ENCODE data around the gene ZBED3.
A peak's percentile ranks its signal among the peaks of the same experiment; 100 is the strongest.
"Not testable (repeated sequence)": the region's sequence is repeated elsewhere in the genome, so short reads cannot be mapped to it uniquely, and the experiment has no call there.

The ZBED3 gene

GRCh38 chr5:77086689-77087483, at the start of gene ZBED3:
ZBED3 (minus strand) TSS chr5:77087285; CDS start chr5:77077878, 9,407 bp downstream.
- Histone ChIP-seq H3K36me3 (ENCODE audit: control insufficient read depth, insufficient read depth, low read length) (no peaks in the 10 kb centered on the region), H3K9me3 (ENCODE audit: control insufficient read depth, low read length) (no peaks in the 10 kb centered on the region), H3K4me1 (ENCODE audit: control insufficient read depth, insufficient read depth, low read length) (peaks cover 9% of the 10 kb centered on the region), H3K4me3 (ENCODE audit: low read length) (peak within 1 kb of the TSS; percentile 78), H3K27me3 (ENCODE audit: control insufficient read depth, insufficient read depth, low read length) (no peaks in the 10 kb centered on the region), H3K9ac (ENCODE audit: low read length) (peak within 1 kb of the TSS; percentile 91)

GRCh38 chr5:77133061-77133758, 46.1 kb upstream of the ZBED3 start:
- H3K4me3 ChIP-seq (ENCODE audit: low read length): no peak overlapping the region
- H3K27me3 ChIP-seq (ENCODE audit: control insufficient read depth, insufficient read depth, low read length): no peaks in the 10 kb centered on the region
- no peaks in the 10 kb centered on the region for H3K9me3 ChIP-seq (ENCODE audit: control insufficient read depth, low read length)
- no peaks in the 10 kb centered on the region for H3K36me3 ChIP-seq (ENCODE audit: control insufficient read depth, insufficient read depth, low read length)
- H3K9ac ChIP-seq (ENCODE audit: low read length): no peak overlapping the region
- no peaks in the 10 kb centered on the region for H3K4me1 ChIP-seq (ENCODE audit: control insufficient read depth, insufficient read depth, low read length)

GRCh38 chr5:77131361-77131760, 44.3 kb upstream of the ZBED3 start:
- Histone ChIP-seq H3K4me1 (ENCODE audit: control insufficient read depth, insufficient read depth, low read length) (no peaks in the 10 kb centered on the region), H3K4me3 (ENCODE audit: low read length) (no peak overlapping the region), H3K36me3 (ENCODE audit: control insufficient read depth, insufficient read depth, low read length) (no peaks in the 10 kb centered on the region), H3K27me3 (ENCODE audit: control insufficient read depth, insufficient read depth, low read length) (no peaks in the 10 kb centered on the region), H3K9me3 (ENCODE audit: control insufficient read depth, low read length) (no peaks in the 10 kb centered on the region), H3K9ac (ENCODE audit: low read length) (no peak overlapping the region)

- no peaks in the 10 kb centered on the region for H3K27me3 ChIP-seq (ENCODE audit: control insufficient read depth, insufficient read depth, low read length)
- no peaks in the 10 kb centered on the region for H3K36me3 ChIP-seq (ENCODE audit: control insufficient read depth, insufficient read depth, low read length)
- H3K9ac ChIP-seq (ENCODE audit: low read length): no peak overlapping the region
- H3K4me1 ChIP-seq (ENCODE audit: control insufficient read depth, insufficient read depth, low read length): no peaks in the 10 kb centered on the region
- H3K4me3 ChIP-seq (ENCODE audit: low read length): no peak overlapping the region
- no peaks in the 10 kb centered on the region for H3K9me3 ChIP-seq (ENCODE audit: control insufficient read depth, low read length)
Measured at GRCh38 chr5:77129391-77129990, 42.4 kb upstream of the ZBED3 start.

- Histone ChIP-seq H3K4me1 (ENCODE audit: control insufficient read depth, insufficient read depth, low read length) (no peaks in the 10 kb centered on the region), H3K36me3 (ENCODE audit: control insufficient read depth, insufficient read depth, low read length) (no peaks in the 10 kb centered on the region), H3K9me3 (ENCODE audit: control insufficient read depth, low read length) (no peaks in the 10 kb centered on the region), H3K27me3 (ENCODE audit: control insufficient read depth, insufficient read depth, low read length) (no peaks in the 10 kb centered on the region), H3K4me3 (ENCODE audit: low read length) (no peak overlapping the region), H3K9ac (ENCODE audit: low read length) (no peak overlapping the region)
Measured at GRCh38 chr5:77128411-77129061, 41.5 kb upstream of the ZBED3 start.

- Histone ChIP-seq H3K9ac (ENCODE audit: low read length) (no peak overlapping the region), H3K27me3 (ENCODE audit: control insufficient read depth, insufficient read depth, low read length) (no peaks in the 10 kb centered on the region), H3K9me3 (ENCODE audit: control insufficient read depth, low read length) (no peaks in the 10 kb centered on the region), H3K36me3 (ENCODE audit: control insufficient read depth, insufficient read depth, low read length) (no peaks in the 10 kb centered on the region), H3K4me3 (ENCODE audit: low read length) (no peak overlapping the region), H3K4me1 (ENCODE audit: control insufficient read depth, insufficient read depth, low read length) (no peaks in the 10 kb centered on the region)
Measured at GRCh38 chr5:77123057-77123456, 36.0 kb upstream of the ZBED3 start.

- H3K4me3 ChIP-seq (ENCODE audit: low read length): no peak overlapping the region
- no peak overlapping the region for H3K9ac ChIP-seq (ENCODE audit: low read length)
- no peaks in the 10 kb centered on the region for H3K4me1 ChIP-seq (ENCODE audit: control insufficient read depth, insufficient read depth, low read length)
- H3K27me3 ChIP-seq (ENCODE audit: control insufficient read depth, insufficient read depth, low read length): no peaks in the 10 kb centered on the region
- H3K9me3 ChIP-seq (ENCODE audit: control insufficient read depth, low read length): no peaks in the 10 kb centered on the region
- H3K36me3 ChIP-seq (ENCODE audit: control insufficient read depth, insufficient read depth, low read length): no peaks in the 10 kb centered on the region
Measured at GRCh38 chr5:77120706-77121105, 33.6 kb upstream of the ZBED3 start.

GRCh38 chr5:77120086-77120485, 33.0 kb upstream of the ZBED3 start:
- Histone ChIP-seq H3K9ac (ENCODE audit: low read length) (no peak overlapping the region), H3K4me1 (ENCODE audit: control insufficient read depth, insufficient read depth, low read length) (no peaks in the 10 kb centered on the region), H3K9me3 (ENCODE audit: control insufficient read depth, low read length) (no peaks in the 10 kb centered on the region), H3K36me3 (ENCODE audit: control insufficient read depth, insufficient read depth, low read length) (no peaks in the 10 kb centered on the region), H3K27me3 (ENCODE audit: control insufficient read depth, insufficient read depth, low read length) (no peaks in the 10 kb centered on the region), H3K4me3 (ENCODE audit: low read length) (no peak overlapping the region)

GRCh38 chr5:77117161-77117560, 30.1 kb upstream of the ZBED3 start:
- Histone ChIP-seq H3K27me3 (ENCODE audit: control insufficient read depth, insufficient read depth, low read length) (no peaks in the 10 kb centered on the region), H3K4me3 (ENCODE audit: low read length) (no peak overlapping the region), H3K4me1 (ENCODE audit: control insufficient read depth, insufficient read depth, low read length) (no peaks in the 10 kb centered on the region), H3K36me3 (ENCODE audit: control insufficient read depth, insufficient read depth, low read length) (no peaks in the 10 kb centered on the region), H3K9me3 (ENCODE audit: control insufficient read depth, low read length) (no peaks in the 10 kb centered on the region), H3K9ac (ENCODE audit: low read length) (no peak overlapping the region)

- not testable (repeated sequence) for H3K9ac ChIP-seq (ENCODE audit: low read length); H3K4me3 ChIP-seq (ENCODE audit: low read length); H3K4me1 ChIP-seq (ENCODE audit: control insufficient read depth, insufficient read depth, low read length); H3K27me3 ChIP-seq (ENCODE audit: control insufficient read depth, insufficient read depth, low read length); H3K36me3 ChIP-seq (ENCODE audit: control insufficient read depth, insufficient read depth, low read length); H3K9me3 ChIP-seq (ENCODE audit: control insufficient read depth, low read length)
Measured at GRCh38 chr5:77107035-77107434, 19.9 kb upstream of the ZBED3 start.

GRCh38 chr5:77104813-77105212, 17.7 kb upstream of the ZBED3 start:
- no peak overlapping the region for H3K4me3 ChIP-seq (ENCODE audit: low read length)
- H3K9me3 ChIP-seq (ENCODE audit: control insufficient read depth, low read length): no peaks in the 10 kb centered on the region
- H3K4me1 ChIP-seq (ENCODE audit: control insufficient read depth, insufficient read depth, low read length): no peaks in the 10 kb centered on the region
- no peaks in the 10 kb centered on the region for H3K27me3 ChIP-seq (ENCODE audit: control insufficient read depth, insufficient read depth, low read length)
- no peaks in the 10 kb centered on the region for H3K36me3 ChIP-seq (ENCODE audit: control insufficient read depth, insufficient read depth, low read length)
- no peak overlapping the region for H3K9ac ChIP-seq (ENCODE audit: low read length)

- Histone ChIP-seq H3K4me3 (ENCODE audit: low read length) (no peak overlapping the region), H3K9me3 (ENCODE audit: control insufficient read depth, low read length) (no peaks in the 10 kb centered on the region), H3K27me3 (ENCODE audit: control insufficient read depth, insufficient read depth, low read length) (no peaks in the 10 kb centered on the region), H3K4me1 (ENCODE audit: control insufficient read depth, insufficient read depth, low read length) (no peaks in the 10 kb centered on the region), H3K36me3 (ENCODE audit: control insufficient read depth, insufficient read depth, low read length) (no peaks in the 10 kb centered on the region), H3K9ac (ENCODE audit: low read length) (no peak overlapping the region)
Measured at GRCh38 chr5:77103457-77103856, 16.4 kb upstream of the ZBED3 start.

Data from mucosa of stomach (tissue), 1 donor.